ELR (cell line): Measurements from ENCODE around the gene FPR3.
"Not testable (repeated sequence)": the region's sequence is repeated elsewhere in the genome, so short reads cannot be mapped to it uniquely, and the experiment has no call there.

Experiments used
- DNase-seq: peaks from one replicate; pipeline ENCODE4 v3.0.0-alpha.2; 2015; ENCODE audit warnings: low read depth

The FPR3 gene

DNA sequence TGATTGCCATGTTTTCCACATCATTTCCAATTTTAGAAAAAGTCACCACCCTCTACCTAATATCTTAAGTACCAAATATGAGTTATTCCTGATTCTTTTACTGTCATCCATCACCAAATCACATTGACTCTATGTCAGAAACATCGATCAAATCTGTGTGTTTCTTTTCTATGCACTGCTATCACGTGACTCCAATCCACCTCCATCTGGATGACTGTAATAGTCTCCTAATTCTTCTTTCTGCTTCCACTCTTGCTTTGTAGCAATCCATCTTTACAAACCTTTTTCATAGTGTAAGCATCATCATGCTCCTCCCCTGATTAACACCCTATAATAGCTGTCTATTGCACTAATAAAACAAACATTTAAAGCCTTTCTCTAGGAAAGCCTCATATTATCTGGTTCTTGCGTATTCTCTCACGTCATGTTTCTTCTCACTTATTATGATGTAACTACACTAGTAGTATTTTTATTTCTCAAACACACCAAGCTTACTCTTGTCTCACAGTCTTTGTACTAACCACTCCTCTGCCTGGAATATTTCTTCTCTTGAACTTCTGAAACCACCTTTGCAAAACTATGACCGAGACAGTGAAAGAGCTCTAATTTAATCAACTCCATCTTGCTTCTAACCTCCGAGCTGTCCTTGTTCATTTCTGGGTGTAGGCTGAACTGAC is 10.7 kb upstream of the FPR3 start:
- DNase-seq: no peak

DNA sequence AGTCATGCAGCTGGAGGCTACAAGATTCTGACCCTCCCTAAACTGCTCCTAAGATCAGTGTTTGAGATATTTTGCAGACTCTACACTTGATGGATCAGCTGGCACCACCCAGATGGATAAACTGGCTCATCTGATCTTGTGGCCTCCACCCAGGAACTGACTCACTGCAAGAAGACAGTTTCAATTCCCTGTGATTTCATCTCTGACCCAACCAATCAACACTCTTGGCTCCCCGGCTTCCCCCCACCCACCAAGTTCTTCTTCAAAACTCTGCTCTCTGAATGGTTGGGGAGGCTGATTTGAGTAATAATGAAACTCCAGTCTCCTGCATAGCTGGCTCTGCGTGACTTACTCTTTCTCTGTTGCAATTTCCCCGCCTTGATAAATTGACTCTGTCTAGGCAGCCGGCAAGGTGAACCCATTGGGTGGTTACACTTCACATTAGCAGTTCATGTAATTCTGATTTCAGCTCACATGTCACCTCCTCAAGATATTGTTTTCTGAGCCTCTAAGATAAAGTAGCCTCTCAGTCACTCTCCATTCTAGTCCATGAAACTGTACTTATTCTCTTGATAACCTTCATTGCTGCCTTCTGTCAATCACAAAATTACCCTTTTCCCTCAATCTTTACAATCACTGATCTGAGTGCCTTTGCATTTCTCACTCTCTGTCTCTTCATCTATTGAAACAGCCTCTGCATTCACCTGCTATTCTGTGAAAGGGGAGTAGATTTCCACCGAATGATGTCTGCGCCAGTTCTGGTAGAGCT is 9.9 kb upstream of the FPR3 start:
- peak; percentile 80 for DNase-seq

- no peak for DNase-seq
Measured at GRCh38 chr19:51786646-51787494, 8.1 kb upstream of the FPR3 start.

GRCh38 chr19:51788029-51788428 is 6.9 kb upstream of the FPR3 start:
- DNase-seq: no peak

- peak; percentile 56 for DNase-seq
Measured at GRCh38 chr19:51789061-51789795, 5.7 kb upstream of the FPR3 start.

- no peak for DNase-seq
Measured at GRCh38 chr19:51792932-51793331, 2.0 kb upstream of the FPR3 start.

GRCh38 chr19:51793994-51794393 is 963 bp upstream of the FPR3 start:
- no peak for DNase-seq

DNA sequence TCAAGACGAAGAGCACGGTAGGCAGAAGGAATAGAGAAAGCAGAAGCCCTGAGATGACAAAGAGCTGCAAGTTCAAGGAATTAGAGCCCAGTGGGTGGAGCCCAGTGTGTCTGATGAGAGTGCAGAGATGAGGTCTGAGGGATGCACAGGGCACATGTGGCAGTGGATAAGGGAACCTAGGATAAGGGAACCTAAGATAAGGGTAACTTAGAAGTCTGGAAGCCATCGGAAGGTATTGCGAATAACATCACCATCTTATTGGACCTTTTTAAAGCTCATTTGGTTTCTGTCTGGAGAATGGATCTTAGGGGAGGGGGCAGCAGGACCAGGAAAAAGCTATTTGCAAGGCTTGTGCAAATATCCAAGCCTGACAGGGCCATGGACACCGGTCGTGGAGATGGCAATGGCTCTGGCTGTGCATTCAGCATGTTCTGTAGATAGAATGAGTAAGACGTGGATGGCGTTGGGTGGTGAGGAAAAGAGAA is 1.3 kb downstream of the FPR3 start:
- no peak for DNase-seq

GRCh38 chr19:51797480-51797879 is 2.5 kb downstream of the FPR3 start:
- DNase-seq: no peak

- DNase-seq: no peak
Measured at GRCh38 chr19:51798062-51798461, 3.1 kb downstream of the FPR3 start.

- peak; percentile 95 for DNase-seq
Measured at GRCh38 chr19:51799034-51799773, 4.2 kb downstream of the FPR3 start.

DNA sequence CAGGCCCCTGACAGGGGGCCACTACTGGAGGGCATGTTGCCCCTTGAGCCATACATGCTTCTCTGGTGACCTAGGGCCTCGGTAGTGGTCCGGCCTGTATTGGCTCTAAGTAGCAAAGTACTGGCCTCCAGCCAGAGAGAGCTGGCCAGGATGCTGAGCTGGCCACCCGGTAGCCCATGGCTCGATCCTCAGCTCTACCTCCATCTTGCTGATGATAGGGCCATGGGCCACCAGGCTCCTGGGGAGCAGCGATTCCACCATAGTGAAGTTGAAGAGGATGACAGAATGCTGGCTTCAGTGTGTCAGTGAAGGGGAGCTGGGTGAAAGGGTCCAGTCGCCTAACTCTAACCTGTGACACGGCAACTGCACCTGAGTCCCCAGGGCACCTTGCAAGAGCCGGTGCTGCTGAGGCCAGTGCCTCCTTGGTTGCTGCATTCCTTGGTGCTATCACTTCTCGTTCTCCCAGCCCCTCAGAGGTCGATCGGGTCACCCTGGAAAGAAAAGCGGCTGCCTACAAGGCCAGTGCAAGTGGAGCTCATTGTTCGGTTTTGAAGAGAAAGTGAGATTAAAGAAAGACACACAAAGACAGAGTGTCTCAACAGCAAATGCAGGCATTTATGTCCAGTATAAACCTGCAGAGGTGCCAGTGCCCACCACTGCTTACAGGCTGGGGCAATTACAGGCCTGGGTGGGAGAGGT is 5.0 kb downstream of the FPR3 start:
- DNase-seq: no peak

GRCh38 chr19:51800473-51801244 is 5.7 kb downstream of the FPR3 start:
- DNase-seq: no peak

GRCh38 chr19:51802775-51803174 is 7.8 kb downstream of the FPR3 start:
- DNase-seq: no peak

DNA sequence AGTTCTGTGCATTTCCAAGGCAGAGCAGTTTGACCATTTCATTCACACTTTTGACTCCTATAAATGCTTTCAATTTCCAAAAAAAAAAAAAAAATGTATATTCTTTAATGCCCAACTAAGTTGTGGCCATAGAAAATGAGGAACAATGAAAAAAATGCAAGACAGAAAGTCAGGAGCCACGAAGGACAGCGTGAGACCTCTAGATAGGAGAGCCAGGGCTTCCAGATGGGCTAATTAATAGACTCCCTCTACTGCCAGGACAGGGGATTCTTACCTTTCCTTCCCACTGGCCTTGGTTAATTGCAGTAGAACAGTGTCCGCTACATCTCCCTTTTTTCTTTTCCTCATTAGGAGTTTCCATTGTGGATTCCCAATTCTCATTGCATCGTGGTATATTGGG is 8.6 kb downstream of the FPR3 start:
- DNase-seq: no peak

- no peak for DNase-seq
Measured at GRCh38 chr19:51803967-51804366, 9.0 kb downstream of the FPR3 start.

GRCh38 chr19:51804789-51805188 is 9.8 kb downstream of the FPR3 start:
- DNase-seq: peak; percentile 61

DNA sequence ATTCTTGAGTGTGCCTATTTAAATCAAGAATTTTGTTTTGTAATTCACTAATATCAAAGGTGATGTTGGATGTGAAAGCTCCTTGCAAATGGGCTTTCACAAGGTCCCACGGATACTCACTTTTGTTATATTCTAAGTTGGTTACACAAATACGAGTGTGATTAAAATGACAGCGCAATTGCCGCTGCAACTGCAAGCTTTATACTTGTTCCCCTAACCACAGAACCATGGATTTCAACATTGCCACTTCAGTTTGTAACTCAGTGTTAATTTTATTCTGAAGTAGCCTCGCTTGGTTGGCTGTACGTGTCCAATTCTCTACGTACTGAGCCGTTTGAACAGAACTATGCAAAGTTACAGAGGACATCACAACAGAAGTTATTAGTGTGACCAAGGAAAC is 10.4 kb downstream of the FPR3 start:
- DNase-seq: not testable (repeated sequence)

- not testable (repeated sequence) for DNase-seq
Measured at GRCh38 chr19:51806571-51806970, 11.6 kb downstream of the FPR3 start.
